Measurements from ENCODE around the gene IP6K3. TPM values are rescaled to one million over a fixed set of nuclear protein-coding genes. Genes with fewer than 3 reads are reported as not detected.

Gene IP6K3
- total and polyA plus RNA-seq, 11 donors = 11.7 to 72.4 (median 30.8) TPM

GRCh38 chr6:33726696-33727095, 20.0 kb downstream of the IP6K3 start:
- TF ChIP-seq POLR2A (IDR thresholded peaks at IDR 0.05) (no peak), CTCF (IDR thresholded peaks at IDR 0.05) (no peak)
- ATAC-seq (no peak), DNase-seq (no peak)
- H3K4me3 ChIP-seq = no peak overlapping the region
- intact Hi-C loops (cut with DNase I) = loop anchor here in 1 of 10 donors (5.0 kb wide), 1 partner anchor 36 kb away; no protein-coding TSS in a partner anchor
- 87 to 96% (median 94%) methylated on average over 11 to 15 of the region's 15 CpGs for WGBS, 4 donors
- peaks cover 3 to 68% (median 32%) of the 10 kb centered on the region in 12 donors for H3K4me1 ChIP-seq
- H3K36me3 ChIP-seq = peaks cover 0 to 28% (median 0%) of the 10 kb centered on the region in 9 donors
- no peaks in the 10 kb centered on the region for H3K9me3 ChIP-seq
- H3K27me3 ChIP-seq = peaks cover 0 to 9% (median 0%) of the 10 kb centered on the region in 9 donors
- H3K27ac ChIP-seq = peak overlapping the region; percentile 15 to 91 (median 80)

DNA sequence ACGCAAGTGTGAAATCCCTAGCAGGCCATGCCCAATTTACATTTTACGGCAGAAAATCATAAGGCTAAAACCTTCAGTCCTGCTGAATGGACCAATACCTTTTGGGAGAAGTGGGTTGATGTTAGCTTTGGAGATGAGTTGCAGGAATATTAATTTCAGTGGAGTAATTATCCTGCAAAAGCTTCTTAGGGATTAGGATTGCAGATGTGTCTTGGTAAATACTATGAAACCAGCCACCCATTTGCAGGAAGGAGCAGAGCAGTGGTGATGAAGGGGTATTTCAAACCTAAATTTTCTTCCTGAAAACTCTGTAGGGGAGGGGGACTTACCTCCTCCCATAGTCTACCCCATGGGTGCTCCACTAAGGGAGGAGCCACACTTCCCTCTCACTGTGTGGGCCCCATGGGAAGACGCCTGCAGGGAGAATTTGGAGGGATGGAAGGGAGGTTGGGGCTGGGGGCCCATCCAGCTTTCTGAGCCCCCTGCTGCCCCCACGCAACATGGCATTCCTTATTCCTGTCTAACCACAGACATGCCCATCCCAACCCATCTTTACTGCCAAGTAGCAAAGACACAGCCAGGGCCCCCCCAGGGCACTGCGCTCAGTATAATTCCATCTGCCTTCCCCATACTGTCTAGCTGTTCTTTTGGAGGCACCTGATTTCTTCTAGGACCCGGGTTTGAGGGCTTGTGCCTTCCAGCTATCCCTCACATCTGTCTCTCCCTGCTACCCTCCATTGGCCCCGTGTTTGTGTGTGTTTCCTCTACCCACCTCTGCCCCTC, 20.6 kb downstream of the IP6K3 start:
- intact Hi-C loops (cut with DNase I) = loop anchor here in 1 of 10 donors (5.0 kb wide), 1 partner anchor 36 kb away; no protein-coding TSS in a partner anchor
- 88 to 93% (median 92%) methylated on average over 6 to 7 of the region's 7 CpGs for WGBS, 4 donors
- H3K27ac ChIP-seq = peak overlapping the region in 5 of 12 donors; percentile 51 to 91 (median 85)
- H3K4me1 ChIP-seq = peaks cover 3 to 65% (median 26%) of the 10 kb centered on the region in 12 donors
- TF ChIP-seq POLR2A (IDR thresholded peaks at IDR 0.05) (no peak), CTCF (IDR thresholded peaks at IDR 0.05) (no peak)
- ATAC-seq (no peak), DNase-seq (no peak)
- H3K4me3 ChIP-seq = no peak overlapping the region
- peaks cover 0 to 34% (median 0%) of the 10 kb centered on the region in 9 donors for H3K36me3 ChIP-seq
- peaks cover 0 to 9% (median 0%) of the 10 kb centered on the region in 9 donors for H3K27me3 ChIP-seq
- H3K9me3 ChIP-seq = no peaks in the 10 kb centered on the region

DNA sequence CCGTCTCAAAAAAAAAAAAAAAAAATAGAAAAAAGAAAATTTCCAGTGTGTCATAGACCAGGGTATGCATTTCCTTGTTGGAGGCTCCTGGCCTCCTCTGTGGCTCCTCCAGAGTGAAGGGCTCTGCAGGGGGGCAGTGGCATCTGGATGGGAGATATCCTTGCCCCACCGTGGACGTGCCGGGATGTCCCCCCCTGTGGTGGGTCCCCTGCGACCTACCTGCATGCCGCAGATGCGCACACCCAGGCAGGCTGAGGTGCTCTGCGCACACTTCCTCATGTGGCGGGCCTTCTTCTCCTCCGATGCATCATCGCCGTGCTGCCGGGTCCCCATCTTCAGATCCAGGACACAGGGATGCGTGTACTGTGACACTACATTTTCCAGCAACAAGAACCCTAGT, 21.5 kb downstream of the IP6K3 start:
- intact Hi-C loops (cut with DNase I) = loop anchor here in 1 of 10 donors (5.0 kb wide), 1 partner anchor 37 kb away; no protein-coding TSS in a partner anchor
- Histone ChIP-seq H3K9me3 (no peaks in the 10 kb centered on the region), H3K27ac (peak overlapping the region in 1 of 12 donors; percentile 22), H3K4me1 (peaks cover 3 to 57% (median 23%) of the 10 kb centered on the region in 12 donors), H3K4me3 (no peak overlapping the region), H3K27me3 (peaks cover 0 to 9% (median 0%) of the 10 kb centered on the region in 9 donors), H3K36me3 (peaks cover 0 to 39% (median 0%) of the 10 kb centered on the region in 9 donors)
- WGBS, 4 donors = 91 to 95% (median 92%) methylated on average over 13 to 14 of the region's 14 CpGs
- ATAC-seq = no peak
- TF ChIP-seq POLR2A (IDR thresholded peaks at IDR 0.05) = no peak
- no peak for TF ChIP-seq CTCF (IDR thresholded peaks at IDR 0.05)
- DNase-seq = no peak

Measured in heart left ventricle (tissue), 16 donors.